Peyer's patch (tissue), 4 donors: ENCODE data around the gene RPP38.

Source experiments
- POLR2A ChIP-seq, 2 donors: fragments of 450-650 bp; IDR thresholded peaks; one replicate each; pipeline ENCODE4 v1.5.1; 2017; ENCODE audit warnings: antibody characterized with exemption in 2 of 2, mild to moderate bottlenecking in 2 of 2, moderate library complexity in 2 of 2
- TF ChIP-seq, protein P1 (sequence below), 6 experiments: fragments of 450-650 bp in 4 of 6; fragments of 200-600 bp in 2 of 6; sonication (generic) in 1 of 6; IDR thresholded peaks; one replicate each; pipeline ENCODE4 v1.5.1; 2017 to 2019; ENCODE audit warnings: antibody characterized with exemption in 6 of 6, mild to moderate bottlenecking in 3 of 6, moderate library complexity in 1 of 6

DNA sequence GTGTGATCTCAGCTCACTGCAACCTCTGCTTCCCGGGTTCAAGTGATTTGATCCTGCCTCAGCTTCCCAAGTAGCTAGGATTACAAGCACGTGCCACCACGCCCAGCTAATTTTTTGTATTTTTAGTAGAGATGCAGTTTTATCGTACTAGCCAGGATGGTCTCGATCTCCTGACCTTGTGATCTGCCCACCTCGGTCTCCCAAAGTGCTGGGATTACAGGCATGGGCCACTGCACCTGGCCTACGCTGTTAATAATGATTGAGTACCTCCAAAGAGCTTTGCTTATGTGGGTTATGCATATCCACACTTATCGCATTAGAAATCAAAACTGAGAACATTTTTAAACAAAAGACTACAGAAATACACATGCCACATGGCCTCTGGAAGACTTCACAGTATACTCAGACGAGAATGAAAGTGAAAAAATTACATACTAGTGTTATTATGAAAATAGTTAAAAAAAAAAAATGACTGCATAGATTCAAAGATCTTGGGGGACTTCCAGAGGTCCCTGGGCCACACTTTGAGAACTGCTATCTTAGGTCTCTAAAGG is 25.4 kb downstream of the RPP38 start:
- TF ChIP-seq, protein P1, sequence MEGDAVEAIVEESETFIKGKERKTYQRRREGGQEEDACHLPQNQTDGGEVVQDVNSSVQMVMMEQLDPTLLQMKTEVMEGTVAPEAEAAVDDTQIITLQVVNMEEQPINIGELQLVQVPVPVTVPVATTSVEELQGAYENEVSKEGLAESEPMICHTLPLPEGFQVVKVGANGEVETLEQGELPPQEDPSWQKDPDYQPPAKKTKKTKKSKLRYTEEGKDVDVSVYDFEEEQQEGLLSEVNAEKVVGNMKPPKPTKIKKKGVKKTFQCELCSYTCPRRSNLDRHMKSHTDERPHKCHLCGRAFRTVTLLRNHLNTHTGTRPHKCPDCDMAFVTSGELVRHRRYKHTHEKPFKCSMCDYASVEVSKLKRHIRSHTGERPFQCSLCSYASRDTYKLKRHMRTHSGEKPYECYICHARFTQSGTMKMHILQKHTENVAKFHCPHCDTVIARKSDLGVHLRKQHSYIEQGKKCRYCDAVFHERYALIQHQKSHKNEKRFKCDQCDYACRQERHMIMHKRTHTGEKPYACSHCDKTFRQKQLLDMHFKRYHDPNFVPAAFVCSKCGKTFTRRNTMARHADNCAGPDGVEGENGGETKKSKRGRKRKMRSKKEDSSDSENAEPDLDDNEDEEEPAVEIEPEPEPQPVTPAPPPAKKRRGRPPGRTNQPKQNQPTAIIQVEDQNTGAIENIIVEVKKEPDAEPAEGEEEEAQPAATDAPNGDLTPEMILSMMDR (IDR thresholded peaks at IDR 0.05) = no peak
- TF ChIP-seq POLR2A (IDR thresholded peaks at IDR 0.05) = no peak
